Measurements from ENCODE around the gene MTMR3.
A peak's percentile ranks its signal among the peaks of the same experiment; 100 is the strongest.

Gene MTMR3

DNA sequence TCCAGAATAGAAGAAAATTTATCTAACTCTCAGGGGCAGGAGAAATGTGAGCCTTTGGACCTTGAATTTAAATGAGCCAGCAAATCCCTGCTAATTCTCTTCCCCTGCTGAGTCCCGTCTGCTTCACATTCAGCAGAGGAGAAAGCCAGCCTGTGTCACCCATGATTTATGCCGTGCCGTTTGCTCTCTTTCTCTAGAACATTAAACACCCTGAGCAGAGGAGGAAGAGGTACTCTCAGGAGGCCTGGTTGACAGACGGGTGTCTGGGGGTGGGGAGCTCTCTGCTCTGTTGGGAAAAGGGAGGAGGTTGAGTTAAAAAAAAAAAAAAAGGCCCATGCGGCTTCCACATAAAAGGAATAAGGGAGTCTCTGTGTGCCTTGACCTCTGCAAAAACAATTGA lies 11.3 kb upstream of the MTMR3 start:
- DNase-seq, result no peak

DNA sequence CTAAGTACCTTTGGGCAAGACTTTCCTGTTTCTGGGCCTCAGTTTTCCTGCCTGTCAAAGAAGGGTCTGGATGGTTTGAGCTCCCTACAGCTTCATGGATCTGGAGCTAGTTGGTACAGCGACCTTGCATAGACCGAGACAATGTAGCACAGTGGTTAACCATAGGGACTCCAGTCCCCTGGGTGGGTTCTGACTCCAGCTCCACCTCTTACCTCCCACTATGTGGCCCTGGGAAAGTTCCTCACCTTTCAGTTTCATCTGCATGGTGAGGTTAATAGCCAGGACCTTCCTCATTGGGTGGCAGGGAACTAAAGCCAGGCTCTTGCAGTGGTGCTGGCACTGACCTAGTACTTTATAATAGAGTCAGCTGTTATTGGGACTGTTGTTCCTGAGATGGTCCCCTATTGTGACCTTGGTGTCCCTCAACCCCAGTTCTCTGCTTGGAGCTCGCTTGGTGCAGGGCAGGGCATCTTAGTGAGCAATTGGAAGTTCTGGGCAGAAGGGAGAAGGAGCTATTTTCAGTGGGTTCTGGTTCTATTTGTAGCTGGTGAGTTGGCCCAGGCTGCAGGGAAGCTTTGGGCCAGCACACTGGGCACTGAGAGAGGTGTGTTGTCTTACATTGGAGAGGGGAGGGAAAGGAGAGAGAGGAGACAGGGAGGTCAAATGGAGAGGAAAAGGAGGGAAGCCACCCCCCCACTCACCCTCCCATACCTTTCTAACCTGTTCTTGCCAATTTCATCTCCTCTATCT lies 10.7 kb upstream of the MTMR3 start:
- no peak for DNase-seq

DNA sequence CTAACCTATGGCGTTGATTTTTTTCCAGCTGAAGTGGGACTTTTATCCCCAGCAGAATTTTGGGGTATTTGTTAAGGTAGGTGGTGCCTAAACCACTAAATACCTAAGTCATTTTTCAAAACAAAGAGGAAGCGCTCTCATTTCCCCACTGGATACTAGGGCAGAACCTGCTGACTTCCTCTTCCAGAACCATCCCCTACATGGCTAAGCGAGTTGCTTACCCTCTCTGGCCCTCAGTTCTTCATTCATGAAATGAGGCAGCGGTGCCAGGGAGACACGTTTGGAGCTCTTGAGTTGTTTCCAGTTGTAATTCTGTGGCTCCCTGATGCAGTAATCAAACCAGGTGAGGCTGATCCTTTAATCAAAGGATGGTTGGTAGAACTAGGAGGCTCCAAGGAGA lies 10.0 kb upstream of the MTMR3 start:
- no peak for DNase-seq

DNA sequence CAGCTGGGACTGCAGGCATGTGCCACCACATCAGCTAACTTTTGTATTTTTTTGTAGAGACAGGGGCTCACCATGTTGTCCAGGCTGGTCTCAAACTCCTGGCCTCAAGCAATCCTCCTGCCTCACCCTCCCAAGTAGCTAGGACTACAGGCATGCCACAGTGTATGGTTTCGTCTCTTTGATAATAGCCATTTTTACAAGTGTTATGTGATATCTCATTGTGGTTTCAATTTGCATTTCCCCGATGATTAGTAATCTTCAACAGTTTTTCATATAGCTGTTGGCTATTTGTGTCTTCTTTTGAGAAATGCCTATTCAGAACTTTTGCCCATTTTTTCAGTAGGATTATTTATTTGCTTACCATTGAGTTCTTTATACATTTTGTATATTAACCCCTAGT lies 9.0 kb upstream of the MTMR3 start:
- no peak for DNase-seq

DNA sequence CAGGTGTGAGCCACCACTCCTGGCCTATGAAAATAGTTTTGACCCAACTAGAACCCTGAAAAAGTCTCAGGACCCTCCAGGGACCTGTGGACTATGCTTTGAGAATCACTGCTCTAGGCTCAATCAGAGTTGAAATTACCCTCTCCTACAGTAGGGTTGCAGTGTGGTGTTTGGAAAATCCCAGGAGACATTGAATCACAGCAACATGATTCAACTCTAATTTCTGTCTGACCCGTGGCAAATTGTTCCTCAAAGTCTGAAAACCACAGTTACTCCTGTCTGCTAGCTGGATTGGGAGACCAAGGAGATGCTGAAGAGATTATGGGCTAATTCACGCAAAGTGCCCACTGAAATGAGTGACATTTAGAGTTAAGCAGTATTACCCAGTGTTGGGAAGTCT lies 5.4 kb upstream of the MTMR3 start:
- DNase-seq, result no peak

DNA sequence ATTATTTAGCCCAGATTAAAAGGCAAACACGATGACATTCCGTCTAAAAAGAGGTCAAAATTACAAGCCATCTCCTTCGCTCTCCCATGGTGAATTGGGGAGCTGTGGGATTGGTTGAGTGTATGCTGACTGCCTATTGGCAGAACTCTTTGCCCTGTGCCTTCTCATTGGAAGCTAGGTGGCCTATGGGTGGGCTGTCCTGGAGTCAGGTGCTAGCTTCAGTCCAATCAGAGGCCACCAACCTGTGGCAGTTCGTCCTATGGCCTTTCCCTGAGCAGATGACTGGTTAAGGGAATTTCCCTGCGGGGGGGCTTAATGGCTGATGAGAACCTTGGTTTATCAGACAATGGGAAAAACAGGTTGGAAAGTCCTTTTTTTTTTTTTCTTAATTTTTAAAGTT lies 3.2 kb upstream of the MTMR3 start:
- no peak for DNase-seq

DNA sequence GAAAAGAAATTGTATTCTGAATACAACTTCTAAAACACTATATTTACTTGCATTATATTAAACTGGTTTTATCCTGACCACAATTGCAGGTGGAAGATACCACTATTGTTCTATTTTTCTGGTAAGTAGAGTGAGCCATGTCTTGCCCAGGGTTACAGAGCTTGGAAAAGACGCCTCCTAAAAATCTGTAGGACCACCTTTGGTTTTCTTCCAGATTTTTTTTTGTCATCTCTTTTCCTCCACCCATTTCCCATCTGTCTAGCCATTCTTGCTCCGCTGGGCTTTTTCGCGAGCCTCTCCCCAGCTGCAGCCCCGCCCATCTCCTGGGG lies 294 bp upstream of the MTMR3 start:
- no peak for DNase-seq

DNA sequence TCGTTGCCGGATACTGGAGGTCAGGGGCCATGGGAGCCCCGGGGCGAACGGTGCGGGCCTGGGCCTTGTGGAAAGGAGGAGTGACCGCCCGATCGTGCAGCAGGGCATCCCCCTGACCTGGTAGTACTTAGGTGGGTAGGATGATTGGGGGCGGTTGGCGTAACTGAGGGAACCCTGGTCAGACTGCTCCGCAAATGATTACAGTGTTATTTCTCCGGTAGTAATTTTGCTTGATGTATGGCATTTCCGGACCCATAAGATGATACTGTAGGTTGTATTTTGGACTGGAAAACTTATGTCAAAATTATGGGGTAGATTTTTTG lies 762 bp downstream of the MTMR3 start:
- DNase-seq, result no peak

DNA sequence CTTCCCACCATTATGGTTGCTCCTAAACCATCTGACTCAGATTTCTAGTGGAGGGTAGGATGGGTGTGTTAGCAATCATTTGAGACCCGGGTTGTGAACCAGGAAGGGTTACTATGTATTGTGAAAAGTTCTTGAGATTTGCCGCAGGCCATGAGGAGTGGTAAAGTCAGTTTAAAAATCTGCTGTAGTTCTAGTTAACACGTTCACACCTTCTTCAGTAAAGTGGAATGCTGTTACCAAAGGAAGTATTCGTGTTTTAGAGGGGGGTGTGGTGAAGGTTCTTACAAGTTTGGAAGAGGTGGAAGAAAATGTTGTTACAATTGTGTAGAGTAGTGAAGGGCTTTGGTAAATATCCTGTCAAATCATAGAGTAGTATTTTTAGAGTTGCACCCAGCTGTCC lies 2.6 kb downstream of the MTMR3 start:
- DNase-seq, result no peak

DNA sequence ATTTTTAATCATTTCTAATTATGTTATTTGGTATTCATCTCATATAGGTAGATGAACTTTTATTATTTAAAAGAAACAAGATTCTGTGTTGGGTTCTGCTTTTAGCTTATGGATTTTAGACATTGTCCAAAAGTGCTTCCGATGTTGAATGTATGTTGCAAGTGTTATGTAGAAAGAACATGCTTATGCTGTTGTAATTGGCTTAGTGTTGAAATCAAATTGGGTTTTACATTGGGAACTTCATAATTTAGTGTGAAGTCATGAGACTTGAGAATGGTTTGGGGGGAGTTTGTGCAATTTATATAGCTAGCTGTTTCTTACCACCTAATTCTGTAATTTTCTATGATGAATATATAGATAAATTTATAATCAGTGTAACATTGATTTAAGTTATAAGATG lies 3.6 kb downstream of the MTMR3 start:
- no peak for DNase-seq

DNA sequence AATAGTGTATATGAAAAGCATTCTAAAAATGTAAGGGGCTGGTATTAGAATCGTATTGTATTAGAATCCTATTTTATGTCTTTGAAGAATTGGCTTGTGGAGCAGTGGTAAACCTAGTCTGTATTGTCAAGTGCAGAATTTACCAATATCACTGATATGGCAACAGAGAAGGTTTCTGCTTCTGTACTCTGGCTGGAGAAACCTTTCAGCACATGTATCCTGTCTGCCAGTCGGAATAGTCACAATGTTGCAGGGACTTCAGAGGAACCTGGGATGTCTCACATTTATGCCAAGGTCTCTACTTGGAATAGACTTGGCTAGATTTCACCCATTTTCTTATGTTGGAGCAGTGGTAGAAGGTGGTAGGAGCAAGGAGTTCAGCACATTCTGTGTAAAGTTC lies 4.4 kb downstream of the MTMR3 start:
- DNase-seq, result no peak

DNA sequence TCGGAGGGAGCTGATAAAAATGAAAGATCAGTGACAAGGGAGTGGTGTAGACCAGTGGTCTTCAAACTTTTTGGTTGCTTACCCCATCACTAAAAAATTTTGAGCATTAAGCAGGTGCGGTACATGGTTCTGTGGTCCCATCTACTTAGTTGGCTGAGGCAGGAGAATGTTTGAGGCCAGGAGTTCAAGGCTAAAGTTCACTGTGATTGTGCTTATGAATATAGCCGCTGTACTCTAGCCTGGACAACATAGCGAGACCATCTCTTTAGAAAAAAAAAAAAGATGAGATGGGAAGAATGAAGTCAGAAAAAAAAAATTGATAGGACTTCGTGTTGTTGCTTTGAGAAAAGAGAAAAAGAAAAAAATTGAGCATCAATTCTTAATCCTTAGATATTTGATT lies 7.8 kb downstream of the MTMR3 start:
- no peak for DNase-seq

DNA sequence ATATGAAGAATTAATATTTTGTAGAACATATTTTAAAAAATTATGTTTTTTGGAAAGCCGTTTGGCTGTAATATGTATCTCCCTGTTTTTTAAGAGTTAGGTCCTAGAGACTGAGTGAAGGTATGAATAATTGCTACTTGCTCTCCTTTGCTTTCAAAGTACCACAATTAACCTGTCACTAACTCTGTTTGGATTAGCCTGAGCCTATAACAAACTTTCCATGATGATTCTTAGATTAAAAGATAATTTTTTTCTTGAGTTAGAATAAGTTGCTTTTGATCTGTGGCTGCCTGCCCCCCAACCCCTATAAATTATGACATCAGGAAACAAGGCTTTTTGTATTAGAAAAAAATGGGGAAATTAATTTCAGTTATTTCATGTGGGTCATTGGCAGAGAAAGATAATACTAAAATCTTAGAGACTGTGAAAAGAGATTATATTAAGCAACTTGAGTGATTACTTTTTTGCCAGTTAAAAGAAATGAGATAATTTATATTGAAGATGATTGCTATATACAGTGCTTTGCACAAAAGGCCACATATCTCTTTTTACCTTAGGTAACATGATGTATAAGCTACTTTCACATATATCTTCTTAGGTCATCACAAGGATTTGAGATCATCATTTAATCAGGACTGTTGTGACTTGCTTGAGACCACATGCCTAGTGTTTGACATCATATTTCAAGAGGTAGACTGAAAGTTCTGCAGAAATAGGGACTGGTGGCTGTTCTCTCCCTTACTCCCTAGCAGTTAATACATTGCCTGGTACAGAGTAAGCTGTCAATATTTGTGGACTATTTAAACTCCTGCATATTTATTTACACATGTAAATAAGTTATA lies 9.6 kb downstream of the MTMR3 start:
- no peak for DNase-seq

DNA sequence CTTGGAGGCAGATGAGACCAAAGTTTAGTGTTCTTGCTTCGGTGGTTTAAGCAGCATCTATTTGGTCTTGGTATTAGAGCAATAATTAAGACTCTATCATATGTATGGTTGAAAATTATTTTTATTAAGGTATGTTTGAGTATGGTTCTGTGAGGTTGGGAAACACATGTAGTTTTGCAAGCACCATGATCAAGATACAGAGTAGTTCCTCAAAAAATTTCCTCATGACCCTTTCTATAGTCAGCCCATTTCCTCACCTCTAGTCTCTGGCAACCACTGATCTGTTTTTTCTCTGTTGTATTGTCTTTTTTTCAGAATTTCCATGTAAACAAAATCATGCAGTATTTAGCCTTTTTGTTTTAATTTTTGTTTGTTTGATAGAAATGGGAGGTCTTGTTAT lies 18.4 kb downstream of the MTMR3 start:
- DNase-seq, result no peak

DNA sequence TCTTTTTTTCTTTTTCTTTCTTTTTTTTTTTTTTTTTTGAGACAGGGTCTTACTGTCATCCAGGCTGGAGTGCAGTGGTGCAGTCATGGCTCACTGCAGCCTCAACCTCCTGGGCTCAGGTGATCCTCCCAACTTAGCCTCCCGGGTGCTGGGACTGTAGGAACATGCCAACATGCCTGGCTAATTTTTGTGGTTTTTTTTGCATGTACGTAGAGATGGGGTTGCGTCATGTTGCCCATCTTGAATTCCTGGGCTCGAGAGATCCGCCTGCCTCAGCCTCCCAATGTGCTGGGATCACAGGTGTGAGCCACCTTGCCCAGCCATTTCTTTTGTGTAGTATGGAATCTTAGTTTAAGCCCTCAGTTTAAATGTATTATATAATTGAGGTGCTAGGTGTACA lies 20.4 kb downstream of the MTMR3 start:
- no peak for DNase-seq

DNA sequence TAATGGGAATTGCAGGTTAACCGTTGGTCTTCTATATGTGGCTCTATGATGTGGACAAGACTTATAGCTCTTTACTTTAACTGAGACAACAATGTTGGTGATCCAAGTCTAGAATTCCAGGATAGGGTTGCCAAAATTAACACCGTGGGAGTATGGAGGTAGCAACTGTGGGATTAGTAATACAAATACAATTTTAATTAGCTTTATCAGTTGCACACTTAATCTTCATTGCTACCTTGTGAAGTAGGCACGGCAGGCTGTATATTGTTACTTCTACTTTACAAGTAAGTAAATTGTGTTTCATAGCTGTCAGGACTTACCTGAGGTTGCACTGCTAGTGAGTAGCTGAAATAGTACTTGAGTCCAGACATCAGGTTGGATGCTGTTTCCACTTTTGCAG lies 21.0 kb downstream of the MTMR3 start:
- DNase-seq, result no peak

DNA sequence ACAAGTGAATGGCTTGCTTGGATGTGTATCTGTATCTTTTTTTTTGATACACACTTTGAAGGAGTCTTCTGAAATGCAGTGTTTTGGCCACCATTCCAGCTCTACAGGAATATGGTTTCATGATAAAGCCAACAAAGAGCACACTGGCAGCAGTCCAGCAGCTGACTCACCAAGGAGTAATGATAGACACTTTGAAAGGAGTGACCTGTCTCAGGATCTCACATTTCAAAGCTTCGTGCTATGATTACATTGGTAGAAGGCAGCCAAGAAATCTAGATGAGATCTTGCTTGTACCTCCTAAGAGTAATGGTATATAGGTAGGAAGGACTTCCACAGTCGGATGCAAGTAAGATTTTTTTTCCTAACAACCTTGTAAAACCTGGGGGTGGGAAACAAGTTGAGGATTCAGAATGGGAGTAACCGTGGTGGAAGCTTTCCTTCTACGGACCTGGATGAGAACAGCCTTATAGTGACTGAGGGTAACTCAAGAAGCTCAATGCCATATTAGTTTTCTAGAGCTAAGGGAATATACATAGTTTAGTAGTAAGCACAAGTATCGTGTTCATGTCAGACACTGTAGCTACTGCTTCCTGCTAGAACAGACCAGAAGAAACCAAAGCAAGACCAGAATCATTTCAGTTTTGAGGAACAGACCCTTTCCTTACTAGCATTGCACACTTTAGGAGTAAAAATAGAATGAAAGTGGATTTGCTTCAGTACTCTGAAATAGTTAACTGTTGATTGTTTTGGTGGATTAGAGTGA lies 25.0 kb downstream of the MTMR3 start:
- DNase-seq, result peak; percentile 9

DNA sequence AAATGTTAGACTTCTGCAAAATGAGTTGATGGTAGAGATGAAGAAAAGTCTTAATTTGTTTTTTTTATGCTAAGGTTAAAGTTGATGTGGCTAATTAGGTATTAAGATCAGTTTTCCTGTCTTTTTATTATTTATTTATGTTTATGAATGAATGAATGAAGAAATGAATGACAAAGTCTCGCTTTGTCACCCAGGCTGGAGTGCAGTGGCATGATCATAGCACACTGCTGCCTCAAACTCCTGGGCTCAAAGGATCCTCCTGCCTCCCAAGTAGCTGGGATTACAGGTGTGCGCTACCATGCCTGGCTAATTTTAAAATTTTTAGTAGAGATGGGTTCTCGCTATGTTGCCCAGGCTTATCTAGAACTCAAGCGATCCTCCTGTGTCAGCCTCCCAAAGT lies 29.2 kb downstream of the MTMR3 start:
- DNase-seq, result no peak

DNA sequence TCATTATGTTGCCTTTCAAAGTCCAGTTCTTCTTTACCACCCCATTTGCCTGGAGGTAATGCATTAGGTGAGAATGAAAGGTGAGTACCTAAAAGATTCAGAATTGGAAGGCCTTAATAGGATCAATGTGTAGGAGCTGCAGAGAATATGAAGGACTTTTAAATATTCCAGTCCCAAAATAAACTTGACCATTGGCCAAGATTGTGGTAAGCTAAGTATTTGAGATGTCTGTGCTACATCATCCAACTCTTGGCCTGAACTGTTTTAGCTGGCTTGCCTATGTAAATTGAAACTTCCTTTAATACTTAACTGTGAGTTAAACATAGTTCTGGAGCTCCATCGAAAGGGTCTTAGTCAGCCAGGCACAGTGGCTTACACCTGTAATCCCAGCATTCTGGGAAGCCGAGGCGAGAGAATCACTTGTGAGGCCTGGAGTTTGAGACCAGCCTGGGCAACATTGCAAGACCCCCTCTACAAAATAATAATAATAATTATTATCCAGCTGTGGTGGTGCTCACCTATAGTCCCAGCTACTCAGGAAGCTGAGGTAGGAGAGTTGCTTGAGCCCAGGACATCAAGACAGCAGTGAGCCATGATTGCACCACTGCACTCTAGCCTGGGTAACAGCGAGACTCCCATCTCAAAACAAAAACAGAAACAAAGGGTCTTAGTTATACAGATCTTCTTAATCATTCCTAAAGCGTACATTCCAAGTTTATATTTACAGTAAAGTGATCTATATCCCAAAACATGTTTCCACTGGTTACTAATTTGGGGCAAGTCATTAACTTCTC lies 29.8 kb downstream of the MTMR3 start:
- no peak for DNase-seq

DNA sequence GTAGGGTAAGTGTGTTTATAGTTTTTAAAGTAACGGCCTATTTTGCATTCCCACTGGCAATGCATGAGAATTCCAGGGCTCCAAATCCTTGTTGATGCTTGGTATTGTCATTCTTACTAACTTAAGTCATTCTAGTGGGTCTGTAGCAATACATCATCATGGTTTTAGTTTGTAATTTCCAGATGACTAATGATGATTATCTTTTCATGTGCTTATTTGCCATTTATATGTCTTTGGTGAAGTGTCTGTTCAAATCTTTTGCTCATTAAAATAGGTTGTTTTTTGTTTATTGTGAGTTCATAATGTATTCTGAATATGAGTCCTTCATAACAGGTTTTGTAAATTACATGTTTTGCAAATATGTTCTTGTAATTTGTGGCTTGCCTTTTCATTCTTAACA lies 31.2 kb downstream of the MTMR3 start:
- DNase-seq, result no peak

DNA sequence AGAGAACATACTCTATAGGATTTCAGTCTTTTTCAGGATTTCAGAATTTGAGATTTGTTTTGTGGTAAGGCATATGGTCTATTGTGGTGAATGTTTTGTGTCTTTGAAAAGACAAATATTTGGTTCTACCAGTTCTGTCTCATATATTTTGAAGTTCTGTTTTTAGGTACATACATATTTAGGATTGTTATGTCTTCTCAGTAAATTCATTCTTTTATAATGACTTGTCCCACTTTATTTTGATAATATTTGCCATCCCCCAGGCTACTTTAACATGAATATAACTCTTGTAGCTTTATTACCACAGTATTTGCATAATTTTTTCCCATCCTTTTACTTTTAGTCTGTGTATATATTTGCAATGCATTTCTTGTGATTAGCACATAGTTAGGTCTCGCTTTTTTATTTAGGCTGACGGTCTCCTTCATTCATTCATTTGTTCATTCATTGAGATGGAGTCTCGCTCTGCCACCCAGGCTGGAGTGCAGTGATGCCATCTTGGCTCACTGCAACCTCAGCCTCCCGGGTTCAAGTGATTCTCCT lies 32.1 kb downstream of the MTMR3 start:
- DNase-seq, result no peak

DNA sequence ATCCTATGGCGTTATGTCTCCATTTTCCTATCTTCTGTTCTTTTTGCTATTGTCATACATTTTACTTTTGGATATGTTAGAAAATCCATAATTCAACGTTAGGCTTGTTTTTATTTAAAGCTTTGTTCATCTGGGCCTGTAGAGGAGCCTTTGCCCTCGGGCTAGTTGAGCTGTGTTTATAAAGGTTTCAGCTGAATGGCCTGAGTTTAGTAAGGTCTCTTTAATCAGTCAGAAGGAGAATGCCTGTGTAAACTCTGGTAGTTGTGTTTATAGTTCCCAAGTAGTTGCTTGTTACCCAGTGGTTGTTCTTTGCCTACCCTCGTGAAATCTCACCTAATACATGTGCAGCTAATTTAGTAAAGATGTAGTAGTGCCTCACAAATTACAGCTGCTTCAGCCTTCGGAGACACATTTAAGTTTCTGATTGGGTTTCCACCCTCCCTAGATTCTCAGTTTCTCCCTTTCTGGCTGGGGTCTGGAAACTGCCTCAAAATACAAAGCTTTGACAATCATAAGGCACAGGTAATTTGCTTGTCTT lies 33.1 kb downstream of the MTMR3 start:
- DNase-seq, result no peak

All from stimulated activated CD4-positive, alpha-beta T cell treated with anti-CD3 and anti-CD28 coated beads, Interleukin-12 subunit alpha, Interleukin-12 subunit beta, amount 100 ng/mL, for 4 hours (primary cell).